ENCODE measurements around the gene GSPT2.

- TF ChIP-seq CTCF (IDR thresholded peaks at IDR 0.05; ENCODE audit: low read length) (no peak), EZH2 (optimal IDR thresholded peaks at IDR 0.05; ENCODE audit: low read depth, low read length) (no peak)
Observed at GRCh38 chrX:51776851-51777250, 33.6 kb downstream of the GSPT2 start.

Measured in MM.1S (cell line).